HepG2 (cell line): ENCODE measurements around the gene SMTNL2. TPM values are rescaled to one million over a fixed set of nuclear protein-coding genes. Genes with fewer than 3 reads are reported as not detected.
A peak's percentile ranks its signal among the peaks of the same experiment; 100 is the strongest.

Source experiments
- AGO2 ChIP-seq: fragments of 200-400 bp; formaldehyde crosslinking; optimal IDR thresholded peaks from 2 replicates; pipeline ENCODE3; 2017; ENCODE audit warnings: mild to moderate bottlenecking, low read depth, low read length, moderate library complexity
- ETV6 ChIP-seq: sonication (generic); formaldehyde crosslinking; conservative IDR thresholded peaks from 2 replicates; pipeline ENCODE4 v1.4.0; 2020; ENCODE audit warnings: missing genetic modification reagents
- EZH2 ChIP-seq: conservative IDR thresholded peaks from 2 replicates; pipeline ENCODE4 v1.6.1; 2012; ENCODE audit warnings: mild to moderate bottlenecking, low read depth, low read length, moderate library complexity
- HNF1A ChIP-seq, 2 experiments: sonication (generic) in 1 of 2; formaldehyde crosslinking in 1 of 2; IDR thresholded peaks; 2 replicates each; pipeline versions ENCODE4 v1.4.0 to v1.6.1; 2016 to 2020; ENCODE audit warnings: borderline replicate concordance in 1 of 2, low read depth in 1 of 2, mild to moderate bottlenecking in 1 of 2, missing genetic modification reagents in 1 of 2
- HNF1B ChIP-seq: sonication (generic); formaldehyde crosslinking; IDR thresholded peaks from 2 replicates; pipeline ENCODE4 v1.5.1; 2020; ENCODE audit warnings: mild to moderate bottlenecking, moderate library complexity, missing genetic modification reagents
- HNRNPLL ChIP-seq: fragments of 200-400 bp; formaldehyde crosslinking; IDR thresholded peaks from 2 replicates; pipeline ENCODE4 v1.6.1; 2017; ENCODE audit warnings: mild to moderate bottlenecking, low read depth, low read length; ENCODE audit not compliant: poor library complexity, severe bottlenecking
- MEF2D ChIP-seq: sonication (generic); formaldehyde crosslinking; IDR thresholded peaks from 2 replicates; pipeline ENCODE4 v1.5.1; 2020; ENCODE audit warnings: mild to moderate bottlenecking, missing genetic modification reagents
- PATZ1 ChIP-seq: sonication (generic); formaldehyde crosslinking; IDR thresholded peaks from 2 replicates; pipeline ENCODE4 v1.4.0; 2020; ENCODE audit warnings: missing genetic modification reagents
- RBFOX2 ChIP-seq: fragments of 200-400 bp; formaldehyde crosslinking; IDR thresholded peaks from 2 replicates; pipeline ENCODE4 v1.6.1; 2017; ENCODE audit warnings: low read depth, mild to moderate bottlenecking, low read length
- TBX2 ChIP-seq: sonication (generic); formaldehyde crosslinking; IDR thresholded peaks from 2 replicates; pipeline ENCODE4 v1.5.0; 2020; ENCODE audit warnings: missing genetic modification reagents, mild to moderate bottlenecking, borderline replicate concordance
- XRCC5 ChIP-seq: fragments of 200-400 bp; formaldehyde crosslinking; optimal IDR thresholded peaks from 2 replicates; pipeline ENCODE3; 2017; ENCODE audit warnings: mild to moderate bottlenecking, low read length
- ZNF343 ChIP-seq: sonication (generic); formaldehyde crosslinking; IDR thresholded peaks from 2 replicates; pipeline ENCODE4 v1.4.0; 2020; ENCODE audit warnings: mild to moderate bottlenecking, missing genetic modification reagents
- ZNF543 ChIP-seq: sonication (generic); formaldehyde crosslinking; IDR thresholded peaks from 2 replicates; pipeline ENCODE4 v1.4.0; 2020; ENCODE audit warnings: mild to moderate bottlenecking, missing genetic modification reagents
- ZNF563 ChIP-seq: sonication (generic); formaldehyde crosslinking; IDR thresholded peaks from 2 replicates; pipeline ENCODE4 v1.8.0; 2022; ENCODE audit warnings: mild to moderate bottlenecking, moderate library complexity, missing genetic modification reagents
- ZSCAN25 ChIP-seq: sonication (generic); formaldehyde crosslinking; IDR thresholded peaks from 2 replicates; pipeline ENCODE4 v1.8.0; 2022; ENCODE audit warnings: mild to moderate bottlenecking, missing genetic modification reagents
- ZUFSP ChIP-seq: sonication (generic); formaldehyde crosslinking; IDR thresholded peaks from 2 replicates; pipeline ENCODE4 v1.9.0; 2021; ENCODE audit warnings: missing genetic modification reagents, mild to moderate bottlenecking, borderline replicate concordance
- polyA plus RNA-seq, 8 experiments: library from polyadenylated mRNA; depleted of rRNA in 3 of 8; stranded (reverse) in 7 of 8; unstranded in 1 of 8; fragments of >200 nt; fragmentation: Illumina TruSeq in 4 of 8; extraction: Trizol in 4 of 8; gene quantifications; 2 replicates each; pipeline versions ENCODE4 v1.2.1 to v1.2.3, GENCODE V29; 2011 to 2016; ENCODE audit warnings: low read depth in 4 of 8, missing spikeins in 1 of 8, mixed read lengths in 1 of 8; ENCODE audit not compliant: insufficient read depth in 1 of 8
- total RNA-seq, 5 experiments: library from RNA; depleted of rRNA; stranded (reverse); fragments of >200 nt; fragmentation: Illumina TruSeq; extraction: Trizol; gene quantifications; 2 replicates each; pipeline ENCODE4 v1.2.3, GENCODE V29; 2016; ENCODE audit warnings: low read depth in 1 of 5

The SMTNL2 gene
- total and polyA plus RNA-seq, 2 of the 13 experiments (the other 11 are each of a cell fraction or from before 2014, with no cell fraction given): 0.41 to 5.1 TPM

- peak; percentile 63 for TF ChIP-seq HNF1A (IDR thresholded peaks at IDR 0.05; ENCODE audit: low read depth)
- peak; percentile 82; the same call in 1 of the 2 replicates for TF ChIP-seq HNF1A (CRISPR knock-in tag; IDR thresholded peaks at IDR 0.05; ENCODE audit: borderline replicate concordance)
- 0 out of 2 replicates have a peak, but pooled peaks have one; percentile 26 for TF ChIP-seq RBFOX2
- TF ChIP-seq HNF1B: 0 out of 2 replicates have a peak, but pooled peaks have one; percentile 16
- TF ChIP-seq TBX2 (CRISPR knock-in tag): peak; percentile 23; the same call in 1 of the 2 replicates
- TF ChIP-seq ZNF563 (CRISPR knock-in tag): 0 out of 2 replicates have a peak, but pooled peaks have one; percentile 25
- TF ChIP-seq AGO2: peak; percentile 70
- no peak for TF ChIP-seq ETV6 (CRISPR knock-in tag)
- TF ChIP-seq EZH2: 0 out of 2 replicates have a peak, but pooled peaks have one; percentile 33
- TF ChIP-seq ZNF543 (CRISPR knock-in tag): no peak
- TF ChIP-seq ZNF343 (CRISPR knock-in tag): 0 out of 2 replicates have a peak, but pooled peaks have one; percentile 39
- peak; percentile 18 for TF ChIP-seq HNRNPLL
- TF ChIP-seq PATZ1 (CRISPR knock-in tag): peak; percentile 47; the same call in 1 of the 2 replicates
- TF ChIP-seq ZUFSP (CRISPR knock-in tag): no peak
- no peak for TF ChIP-seq MEF2D (CRISPR knock-in tag)
- TF ChIP-seq ZSCAN25 (CRISPR knock-in tag): peak; percentile 93
- peak; percentile 20 for TF ChIP-seq XRCC5
- TF ChIP-seq, all 625 proteins: peak for 15
Measured at GRCh38 chr17:4584917-4585637, 748 bp downstream of the SMTNL2 start (continued).
